Measurements from ENCODE around the gene PMEPA1.

- TF ChIP-seq TAF1 (IDR thresholded peaks at IDR 0.05; ENCODE audit: borderline replicate concordance, insufficient read depth, low read length) (no peak), FOXP2 (optimal IDR thresholded peaks at IDR 0.05; ENCODE audit: borderline replicate concordance, extremely low read depth, extremely low read length, insufficient read depth) (no peak)
These were observed 48.0 kb upstream of the PMEPA1 start for GRCh38 chr20:57757767-57758166.

All from PFSK-1 (cell line).